B cell (primary cell): Measurements from ENCODE around the gene DPH7. TPM values are rescaled to one million over a fixed set of nuclear protein-coding genes. Genes with fewer than 3 reads are reported as not detected.
A peak's percentile ranks its signal among the peaks of the same experiment; 100 is the strongest.

Source experiments
- ATAC-seq: fragments of 200-7000 bp; cut with Tn5 transposase; one replicate; pipeline ENCODE4 v1.10.0; 2021; ENCODE audit warnings: low read depth, mild to moderate bottlenecking, moderate number of reproducible peaks, moderate library complexity
- CTCF ChIA-PET: fragments of 350-600 bp; sonication (Branson Sonifier 250); formaldehyde crosslinking; loops from one replicate; lab custom pipeline; 2021; ENCODE audit warnings: antibody characterized with exemption, inconsistent platforms; lab: Charles Lee
- POLR2A ChIA-PET: fragments of 350-600 bp; sonication (Branson Sonifier 250); formaldehyde crosslinking; loops from one replicate; lab custom pipeline; 2021; ENCODE audit warnings: antibody characterized with exemption; lab: Charles Lee
- DNase-seq: peaks from one replicate; pipeline ENCODE4 v3.0.0; 2013
- H2AFZ ChIP-seq: 2 replicates; pipeline ENCODE4 v1.6.1; 2012; ENCODE audit warnings: mild to moderate bottlenecking, low read depth, low read length; ENCODE audit not compliant: insufficient read depth, poor library complexity, severe bottlenecking
- H3K27ac ChIP-seq, 2 donors: 1 replicate in 1 of 2; 2 replicates in 1 of 2; pipeline ENCODE4 v1.5.1; 2012 to 2013; ENCODE audit warnings: low read length in 2 of 2, mild to moderate bottlenecking in 2 of 2, moderate library complexity in 1 of 2
- H3K27me3 ChIP-seq, 4 experiments: fragments of 200-600 bp in 1 of 4; sonication (generic) in 1 of 4; replicated peaks in 1 of 4; 1 replicate in 2 of 4; 2 replicates in 2 of 4; pipeline versions ENCODE4 v1.6.1 to v1.7.0; 2013 to 2016; ENCODE audit warnings: low read length in 3 of 4, mild to moderate bottlenecking in 2 of 4, mixed read lengths in 1 of 4, moderate library complexity in 1 of 4; ENCODE audit not compliant: insufficient read depth in 4 of 4, control insufficient read depth in 3 of 4; ENCODE audit errors: control extremely low read depth in 1 of 4
- H3K36me3 ChIP-seq, 2 experiments: replicated peaks in 1 of 2; 1 replicate in 1 of 2; 2 replicates in 1 of 2; pipeline versions ENCODE4 v1.6.1 to v1.7.1; 2013; ENCODE audit warnings: low read length in 1 of 2; ENCODE audit not compliant: insufficient read depth in 2 of 2, control insufficient read depth in 1 of 2; ENCODE audit errors: control extremely low read depth in 1 of 2, extremely low read depth in 1 of 2
- H3K4me1 ChIP-seq, 2 donors: fragments of 200-600 bp in 1 of 2; sonication (generic) in 1 of 2; 1 replicate in 1 of 2; 2 replicates in 1 of 2; pipeline versions ENCODE4 v1.5.1 to v1.6.1; 2013 to 2017; ENCODE audit warnings: low read length in 2 of 2; ENCODE audit not compliant: control insufficient read depth in 2 of 2, insufficient read depth in 2 of 2
- H3K4me2 ChIP-seq: replicated peaks from 2 replicates; pipeline ENCODE3; 2012; ENCODE audit warnings: mild to moderate bottlenecking, low read depth, low read length; ENCODE audit not compliant: poor library complexity, severe bottlenecking
- H3K4me3 ChIP-seq, 5 experiments: fragments of 200-600 bp in 1 of 5; sonication (generic) in 1 of 5; 1 replicate in 3 of 5; 2 replicates in 2 of 5; pipeline versions ENCODE4 v1.5.1 to v1.7.0; 2011 to 2016; ENCODE audit warnings: low read length in 4 of 5, mild to moderate bottlenecking in 4 of 5, low read depth in 2 of 5, control low read depth in 1 of 5, moderate library complexity in 1 of 5; ENCODE audit not compliant: insufficient read depth in 1 of 5; ENCODE audit errors: control extremely low read depth in 1 of 5, extremely low read depth in 1 of 5
- H3K79me2 ChIP-seq: fragments of 200-600 bp; sonication (generic); one replicate; pipeline ENCODE4 v1.6.0; 2016; ENCODE audit warnings: low read length; ENCODE audit not compliant: control insufficient read depth, insufficient read depth
- H3K9ac ChIP-seq: fragments of 200-600 bp; sonication (generic); 2 replicates; pipeline ENCODE4 v1.6.1; 2017; ENCODE audit warnings: mild to moderate bottlenecking, low read length, moderate library complexity
- H3K9me3 ChIP-seq, 3 donors: one replicate each; pipeline versions ENCODE4 v1.6.1 to v1.7.1; 2013; ENCODE audit warnings: low read length in 2 of 3; ENCODE audit not compliant: control insufficient read depth in 2 of 3, insufficient read depth in 1 of 3; ENCODE audit errors: control extremely low read depth in 1 of 3
- H4K20me1 ChIP-seq: 2 replicates; pipeline ENCODE4 v1.6.0; 2012; ENCODE audit warnings: mild to moderate bottlenecking, low read length; ENCODE audit not compliant: insufficient read depth, control insufficient read depth, poor library complexity, severe bottlenecking
- H3K27ac Mint-ChIP-seq: one replicate; pipeline ENCODE4 v1.8.0; 2021; ENCODE audit warnings: mixed read lengths
- H3K27me3 Mint-ChIP-seq: one replicate; pipeline ENCODE4 v1.8.0; 2021; ENCODE audit warnings: mixed read lengths
- H3K4me1 Mint-ChIP-seq: one replicate; pipeline ENCODE4 v1.8.0; 2021; ENCODE audit warnings: mixed read lengths
- H3K4me3 Mint-ChIP-seq: one replicate; pipeline ENCODE4 v1.8.0; 2021; ENCODE audit warnings: mixed read lengths
- H3K9me3 Mint-ChIP-seq: one replicate; pipeline ENCODE4 v1.8.0; 2022; ENCODE audit warnings: mixed read lengths; ENCODE audit not compliant: insufficient read depth
- EZH2 ChIP-seq: IDR thresholded peaks from 2 replicates; pipeline ENCODE4 v1.6.1; 2012; ENCODE audit warnings: borderline replicate concordance, low read depth, mild to moderate bottlenecking, moderate library complexity, low read length; ENCODE audit not compliant: insufficient read depth, poor library complexity, severe bottlenecking
- WGBS: methylation state at CpG from one replicate; pipeline ENCODE4 v1.1.5; 2013; ENCODE audit warnings: missing lambda C conversion rate; ENCODE audit not compliant: insufficient coverage; 5-methylcytosine and 5-hydroxymethylcytosine counted together
- intact Hi-C: fragments of 100-400 bp; cut with micrococcal nuclease; formaldehyde crosslinking; loops from one replicate; pipeline ENCODE4 v1.10.0; 2022
- polyA plus RNA-seq: library from polyadenylated mRNA; depleted of rRNA; stranded (reverse); fragments of >200 nt; gene quantifications from 2 replicates; pipeline ENCODE4 v1.2.3, GENCODE V29; 2012
- total RNA-seq, 2 donors: library from RNA; stranded (reverse); fragments of 120-200 nt in 1 of 2; gene quantifications; 1 replicate in 1 of 2; 2 replicates in 1 of 2; pipeline versions ENCODE4 v1.2.3 to v1.2.4, GENCODE V29; 2013 to 2022
- TF ChIP-seq, protein P1 (sequence below): fragments of 200-600 bp; IDR thresholded peaks from one replicate; pipeline ENCODE4 v1.8.0; 2022; ENCODE audit warnings: antibody characterized with exemption, mild to moderate bottlenecking

Gene DPH7
- total and polyA plus RNA-seq, 2 donors (not counting 1 experiment from before 2014, with no cell fraction given) = 64.7 to 93.8 TPM

DNA sequence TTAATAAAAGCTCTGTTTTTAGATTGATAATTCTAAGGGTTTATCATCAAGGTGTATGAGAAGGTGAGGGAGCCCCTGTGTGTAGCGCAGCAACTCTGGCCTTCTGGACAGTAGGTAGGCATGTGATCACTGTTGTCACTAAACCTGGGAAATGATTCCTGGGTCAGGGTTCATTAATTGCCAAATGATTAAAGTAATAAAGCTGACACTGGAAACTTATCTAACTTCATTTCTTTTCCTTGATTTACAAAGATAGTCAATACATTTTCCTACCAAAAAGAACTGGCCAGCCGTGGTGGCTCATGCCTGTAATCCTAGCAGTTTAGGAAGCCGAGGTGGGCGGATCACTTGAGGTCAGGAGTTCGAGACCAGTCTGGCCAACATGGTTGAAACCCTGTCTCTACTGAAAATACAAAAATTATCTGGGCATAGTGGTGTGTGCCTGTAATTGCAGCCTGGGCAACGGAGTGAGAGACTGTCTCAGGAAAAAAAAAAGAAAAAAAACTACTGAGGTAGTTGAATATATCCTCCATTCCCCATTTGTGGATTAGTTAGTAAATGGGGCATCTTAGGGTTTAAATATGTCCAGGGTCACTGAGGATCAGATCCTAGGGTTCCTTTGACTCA, 42.5 kb upstream of the DPH7 start:
- no peak overlapping the region for H3K27ac ChIP-seq
- H3K9me3 ChIP-seq = no peaks in the 10 kb centered on the region
- WGBS = 100% methylated on average over 1 of the region's 6 CpGs
- no peak overlapping the region for H3K4me2 ChIP-seq
- DNase-seq = peak; percentile 32
- H2AFZ ChIP-seq = no peak overlapping the region
- Mint-ChIP-seq H3K27me3 (no peaks in the 10 kb centered on the region), H3K4me1 (peaks cover 50% of the 10 kb centered on the region), H3K4me3 (peak overlapping the region; percentile 16), H3K9me3 (no peaks in the 10 kb centered on the region), H3K27ac (peak overlapping the region; percentile 20)
- ChIA-PET POLR2A (no interaction called here), CTCF (no interaction called here)
- intact Hi-C loops = no loop called here
- peaks cover 82% of the 10 kb centered on the region for H3K79me2 ChIP-seq
- no peak overlapping the region for H3K9ac ChIP-seq
- TF ChIP-seq EZH2 = no peak
- TF ChIP-seq, protein P1, sequence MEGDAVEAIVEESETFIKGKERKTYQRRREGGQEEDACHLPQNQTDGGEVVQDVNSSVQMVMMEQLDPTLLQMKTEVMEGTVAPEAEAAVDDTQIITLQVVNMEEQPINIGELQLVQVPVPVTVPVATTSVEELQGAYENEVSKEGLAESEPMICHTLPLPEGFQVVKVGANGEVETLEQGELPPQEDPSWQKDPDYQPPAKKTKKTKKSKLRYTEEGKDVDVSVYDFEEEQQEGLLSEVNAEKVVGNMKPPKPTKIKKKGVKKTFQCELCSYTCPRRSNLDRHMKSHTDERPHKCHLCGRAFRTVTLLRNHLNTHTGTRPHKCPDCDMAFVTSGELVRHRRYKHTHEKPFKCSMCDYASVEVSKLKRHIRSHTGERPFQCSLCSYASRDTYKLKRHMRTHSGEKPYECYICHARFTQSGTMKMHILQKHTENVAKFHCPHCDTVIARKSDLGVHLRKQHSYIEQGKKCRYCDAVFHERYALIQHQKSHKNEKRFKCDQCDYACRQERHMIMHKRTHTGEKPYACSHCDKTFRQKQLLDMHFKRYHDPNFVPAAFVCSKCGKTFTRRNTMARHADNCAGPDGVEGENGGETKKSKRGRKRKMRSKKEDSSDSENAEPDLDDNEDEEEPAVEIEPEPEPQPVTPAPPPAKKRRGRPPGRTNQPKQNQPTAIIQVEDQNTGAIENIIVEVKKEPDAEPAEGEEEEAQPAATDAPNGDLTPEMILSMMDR = peak; percentile 56
- ATAC-seq = no peak
- peaks cover 54% of the 10 kb centered on the region for H4K20me1 ChIP-seq
- H3K4me3 ChIP-seq = no peak overlapping the region
- H3K27me3 ChIP-seq = no peaks in the 10 kb centered on the region
- H3K36me3 ChIP-seq = peaks cover 0 to 3% of the 10 kb centered on the region in 2 experiments
- peaks cover 33 to 51% of the 10 kb centered on the region in 2 donors for H3K4me1 ChIP-seq

DNA sequence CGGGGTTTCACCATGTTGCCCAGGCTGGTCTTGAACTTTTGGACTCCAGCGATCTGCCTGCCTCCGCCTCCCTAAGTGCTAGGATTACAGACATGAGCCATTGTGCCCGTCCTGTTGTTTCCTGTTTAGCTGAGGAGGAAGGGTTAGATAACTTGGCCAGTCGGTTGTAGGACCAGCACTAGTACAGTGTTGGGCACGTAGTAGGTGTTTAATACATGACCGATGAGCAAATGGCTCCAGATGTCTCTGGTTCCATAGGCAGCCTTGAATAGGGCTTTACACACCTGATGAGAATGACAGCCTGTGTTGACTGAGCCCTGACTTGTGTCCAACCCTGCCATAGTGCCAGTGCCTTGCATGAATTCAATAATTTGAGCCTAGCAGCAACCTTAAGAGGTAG, 41.9 kb upstream of the DPH7 start:
- H3K79me2 ChIP-seq = peaks cover 84% of the 10 kb centered on the region
- ChIA-PET CTCF (no interaction called here), POLR2A (no interaction called here)
- no peaks in the 10 kb centered on the region for H3K27me3 ChIP-seq
- no peak overlapping the region for H2AFZ ChIP-seq
- no peaks in the 10 kb centered on the region for H3K9me3 ChIP-seq
- H3K36me3 ChIP-seq = peaks cover 3% of the 10 kb centered on the region in 2 experiments
- WGBS = 81% methylated on average over 6 of the region's 7 CpGs
- peak overlapping the region; percentile 4 for H3K4me2 ChIP-seq
- H3K4me3 ChIP-seq = no peak overlapping the region
- H3K9ac ChIP-seq = no peak overlapping the region
- H3K4me1 ChIP-seq = peaks cover 33 to 45% of the 10 kb centered on the region in 2 donors
- H3K27ac Mint-ChIP-seq = peak overlapping the region; percentile 27
- DNase-seq = no peak
- H4K20me1 ChIP-seq = peaks cover 57% of the 10 kb centered on the region
- no peak for TF ChIP-seq EZH2
- TF ChIP-seq, protein P1 = no peak
- no peaks in the 10 kb centered on the region for H3K9me3 Mint-ChIP-seq
- intact Hi-C loops = no loop called here
- no peaks in the 10 kb centered on the region for H3K27me3 Mint-ChIP-seq
- peaks cover 49% of the 10 kb centered on the region for H3K4me1 Mint-ChIP-seq
- ATAC-seq = no peak
- H3K27ac ChIP-seq = no peak overlapping the region
- peak overlapping the region; percentile 16 for H3K4me3 Mint-ChIP-seq
